ENCODE measurements around the gene PHOSPHO1.
A peak's percentile ranks its signal among the peaks of the same experiment; 100 is the strongest.

The PHOSPHO1 gene

GRCh38 chr17:49225554-49226236, 4.9 kb downstream of the PHOSPHO1 start:
- Histone ChIP-seq H3K9me3 (ENCODE audit: control insufficient read depth, insufficient read depth, low read depth, low read length) (no peaks in the 10 kb centered on the region), H3K36me3 (ENCODE audit: control insufficient read depth in 2 of 2, insufficient read depth in 1 of 2, low read length in 2 of 2) (no peaks in the 10 kb centered on the region), H3K27ac (ENCODE audit: extremely low read depth, low read depth, low read length) (no peak overlapping the region), H3K4me1 (ENCODE audit: control insufficient read depth, insufficient read depth, low read length) (no peaks in the 10 kb centered on the region; the same call in 1 of the 2 replicates), H3K4me3 (ENCODE audit: low read depth, low read length) (no peak overlapping the region)
- POLR2A ChIA-PET: interaction anchor here (0.6 kb wide), 1 partner anchor 12 kb away, joined by 9 read pairs; no protein-coding TSS in a partner anchor
- TF ChIP-seq HOXA7 (CRISPR knock-in tag; IDR thresholded peaks at IDR 0.05; ENCODE audit: borderline replicate concordance) (no peak), GLIS2 (tag by site-specific recombination; IDR thresholded peaks at IDR 0.05) (peak; percentile 25; the same call in 1 of the 2 replicates)
- CTCF ChIA-PET: interaction anchor here (0.6 to 6.3 kb wide), 18 partner anchors 8 to 338 kb away, joined by 3 to 63 read pairs (median 4); partner anchors contain the start of genes ABI3 and GNGT2

DNA sequence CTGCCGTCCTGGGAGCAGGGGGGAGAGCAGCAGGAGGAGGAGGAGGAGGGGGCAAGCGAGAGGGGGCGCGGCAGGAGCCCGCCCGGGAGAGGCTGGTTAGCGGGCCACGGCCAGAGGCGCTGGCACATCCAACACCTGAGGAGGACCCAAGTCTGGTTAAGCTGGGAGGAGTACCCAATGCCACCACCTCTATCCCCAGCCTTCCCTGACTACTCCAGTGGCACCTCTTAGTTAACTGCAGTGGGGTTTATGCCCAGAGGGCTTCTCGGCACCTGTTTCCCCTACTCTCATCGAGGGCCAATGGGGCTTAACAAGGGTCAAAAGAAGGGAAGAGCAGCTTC, 5.6 kb downstream of the PHOSPHO1 start:
- Histone ChIP-seq H3K4me3 (ENCODE audit: low read depth, low read length) (no peak overlapping the region), H3K9me3 (ENCODE audit: control insufficient read depth, insufficient read depth, low read depth, low read length) (no peaks in the 10 kb centered on the region), H3K4me1 (ENCODE audit: control insufficient read depth, insufficient read depth, low read length) (no peaks in the 10 kb centered on the region; the same call in 1 of the 2 replicates), H3K27ac (ENCODE audit: extremely low read depth, low read depth, low read length) (no peak overlapping the region), H3K36me3 (ENCODE audit: control insufficient read depth in 2 of 2, insufficient read depth in 1 of 2, low read length in 2 of 2) (no peaks in the 10 kb centered on the region)
- ChIA-PET POLR2A (no interaction called here), CTCF (interaction anchor here (0.6 to 6.3 kb wide), 5 partner anchors 11 to 162 kb away, joined by 3 to 63 read pairs (median 3); no protein-coding TSS in a partner anchor)
- no peak for TF ChIP-seq SP2 (tag by site-specific recombination; IDR thresholded peaks at IDR 0.05)
- TF ChIP-seq, protein P1, sequence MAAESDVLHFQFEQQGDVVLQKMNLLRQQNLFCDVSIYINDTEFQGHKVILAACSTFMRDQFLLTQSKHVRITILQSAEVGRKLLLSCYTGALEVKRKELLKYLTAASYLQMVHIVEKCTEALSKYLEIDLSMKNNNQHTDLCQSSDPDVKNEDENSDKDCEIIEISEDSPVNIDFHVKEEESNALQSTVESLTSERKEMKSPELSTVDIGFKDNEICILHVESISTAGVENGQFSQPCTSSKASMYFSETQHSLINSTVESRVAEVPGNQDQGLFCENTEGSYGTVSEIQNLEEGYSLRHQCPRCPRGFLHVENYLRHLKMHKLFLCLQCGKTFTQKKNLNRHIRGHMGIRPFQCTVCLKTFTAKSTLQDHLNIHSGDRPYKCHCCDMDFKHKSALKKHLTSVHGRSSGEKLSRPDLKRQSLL (tag by site-specific recombination; IDR thresholded peaks at IDR 0.05): no peak
- TF ChIP-seq ZNF354C (tag by site-specific recombination; IDR thresholded peaks at IDR 0.05; ENCODE audit: borderline replicate concordance, low read depth): no peak
- no peak for TF ChIP-seq ZNF398 (tag by site-specific recombination; IDR thresholded peaks at IDR 0.05)
- TF ChIP-seq ZNF335 (tag by site-specific recombination; conservative IDR thresholded peaks at IDR 0.05): no peak
- TF ChIP-seq ZBTB44 (tag by site-specific recombination; IDR thresholded peaks at IDR 0.05): no peak
- TF ChIP-seq ZNF560 (tag by site-specific recombination; IDR thresholded peaks at IDR 0.05; ENCODE audit: borderline replicate concordance): no peak
- no peak for TF ChIP-seq YY1 (tag by site-specific recombination; IDR thresholded peaks at IDR 0.05)
- TF ChIP-seq ZNF707 (tag by site-specific recombination; IDR thresholded peaks at IDR 0.05): no peak
- no peak for TF ChIP-seq ZNF133 (tag by site-specific recombination; IDR thresholded peaks at IDR 0.05)
- no peak for TF ChIP-seq ZNF146 (tag by site-specific recombination; IDR thresholded peaks at IDR 0.05)

DNA sequence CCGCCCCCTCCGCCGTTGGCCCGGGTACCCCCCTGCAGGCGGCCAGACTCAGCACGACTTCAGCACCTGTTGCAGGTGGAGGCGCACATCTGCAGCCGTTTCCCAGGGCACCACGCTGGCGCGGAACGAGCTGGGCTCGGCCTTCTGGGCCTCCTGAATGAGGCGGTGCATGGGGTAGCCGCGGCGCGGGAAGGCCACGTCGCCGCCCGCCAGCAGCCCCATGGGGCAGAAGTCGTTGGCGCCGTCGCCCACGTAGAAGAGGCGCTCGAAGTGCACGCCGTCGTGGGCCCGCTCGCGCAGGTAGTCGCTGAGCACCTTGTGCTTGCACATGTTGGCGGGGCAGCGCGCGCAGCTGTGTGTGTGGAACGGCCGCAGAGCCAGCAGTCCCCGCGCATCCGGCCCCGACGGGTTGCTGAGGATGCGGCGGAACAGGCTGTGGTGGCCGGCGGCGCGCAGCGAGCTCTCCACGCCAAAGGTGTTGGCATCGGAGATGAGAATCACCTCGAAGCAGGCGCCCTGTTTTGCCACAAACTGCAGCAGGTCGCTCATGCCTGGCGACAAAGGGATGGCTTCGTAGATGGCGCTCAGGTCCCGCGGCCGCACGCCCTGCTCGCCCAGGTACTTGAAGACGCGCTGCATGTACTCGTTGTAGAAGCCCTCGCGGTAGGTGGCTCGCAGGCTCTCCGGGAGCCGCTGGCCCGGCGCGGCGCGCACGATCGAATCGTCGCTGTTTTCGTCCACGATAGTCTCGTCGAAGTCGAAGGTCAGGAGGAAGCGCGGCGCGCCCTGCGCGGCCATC, 6.2 kb downstream of the PHOSPHO1 start:
- H3K9me3 ChIP-seq (ENCODE audit: control insufficient read depth, insufficient read depth, low read depth, low read length): no peaks in the 10 kb centered on the region
- ChIA-PET CTCF (interaction anchor here (0.6 to 6.3 kb wide), 8 partner anchors 8 to 295 kb away, joined by 3 to 63 read pairs (median 3); no protein-coding TSS in a partner anchor), POLR2A (interaction anchor here (0.6 kb wide), 1 partner anchor 328 kb away, joined by 3 read pairs; no protein-coding TSS in a partner anchor)
- H3K4me3 ChIP-seq (ENCODE audit: low read depth, low read length): peak overlapping the region; percentile 11; the same call in 1 of the 2 replicates
- H3K4me1 ChIP-seq (ENCODE audit: control insufficient read depth, insufficient read depth, low read length): no peaks in the 10 kb centered on the region; the same call in 1 of the 2 replicates
- H3K27ac ChIP-seq (ENCODE audit: extremely low read depth, low read depth, low read length): no peak overlapping the region
- H3K36me3 ChIP-seq (ENCODE audit: control insufficient read depth in 2 of 2, insufficient read depth in 1 of 2, low read length in 2 of 2): no peaks in the 10 kb centered on the region
- TF ChIP-seq ZNF174 (tag by site-specific recombination; IDR thresholded peaks at IDR 0.05) (no peak), FEZF1 (tag by site-specific recombination; IDR thresholded peaks at IDR 0.05) (no peak), ZNF654 (tag by site-specific recombination; IDR thresholded peaks at IDR 0.05; ENCODE audit: low read depth) (no peak), MZF1 (tag by site-specific recombination; IDR thresholded peaks at IDR 0.05; ENCODE audit: borderline replicate concordance) (no peak), MEIS1 (CRISPR knock-in tag; IDR thresholded peaks at IDR 0.05; ENCODE audit: borderline replicate concordance) (no peak), ZNF837 (tag by site-specific recombination; IDR thresholded peaks at IDR 0.05) (no peak), GLI2 (tag by site-specific recombination; IDR thresholded peaks at IDR 0.05; ENCODE audit: borderline replicate concordance, low read depth) (no peak), ZNF114 (tag by site-specific recombination; IDR thresholded peaks at IDR 0.05) (no peak), OSR2 (tag by site-specific recombination; IDR thresholded peaks at IDR 0.05) (no peak)
- TF ChIP-seq, protein P2, sequence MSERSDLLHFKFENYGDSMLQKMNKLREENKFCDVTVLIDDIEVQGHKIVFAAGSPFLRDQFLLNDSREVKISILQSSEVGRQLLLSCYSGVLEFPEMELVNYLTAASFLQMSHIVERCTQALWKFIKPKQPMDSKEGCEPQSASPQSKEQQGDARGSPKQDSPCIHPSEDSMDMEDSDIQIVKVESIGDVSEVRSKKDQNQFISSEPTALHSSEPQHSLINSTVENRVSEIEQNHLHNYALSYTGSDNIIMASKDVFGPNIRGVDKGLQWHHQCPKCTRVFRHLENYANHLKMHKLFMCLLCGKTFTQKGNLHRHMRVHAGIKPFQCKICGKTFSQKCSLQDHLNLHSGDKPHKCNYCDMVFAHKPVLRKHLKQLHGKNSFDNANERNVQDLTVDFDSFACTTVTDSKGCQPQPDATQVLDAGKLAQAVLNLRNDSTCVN (tag by site-specific recombination; optimal IDR thresholded peaks at IDR 0.05): no peak

All from HEK293 (cell line).